Liver (tissue), 3 donors: ENCODE measurements around the gene NISCH.
A peak's percentile ranks its signal among the peaks of the same experiment; 100 is the strongest.

Source experiments
- ATF3 ChIP-seq: IDR thresholded peaks from 2 replicates; pipeline ENCODE4 v1.6.1; 2016; ENCODE audit warnings: antibody characterized with exemption
- CTCF ChIP-seq: fragments of 150-350 bp; IDR thresholded peaks from 2 replicates; pipeline ENCODE4 v1.5.1; 2017; ENCODE audit warnings: improper control_type of control experiment, low read depth, low read length; ENCODE audit not compliant: missing input control
- EGR1 ChIP-seq, 2 donors: IDR thresholded peaks; 2 replicates each; pipeline ENCODE4 v1.6.1; 2016 to 2018; ENCODE audit warnings: antibody characterized with exemption in 2 of 2, low read depth in 2 of 2
- FOXA1 ChIP-seq: IDR thresholded peaks from 2 replicates; pipeline ENCODE4 v1.6.1; 2016; ENCODE audit warnings: antibody characterized with exemption
- JUND ChIP-seq, 2 donors: IDR thresholded peaks; 2 replicates each; pipeline ENCODE4 v1.6.1; 2016; ENCODE audit warnings: antibody characterized with exemption in 2 of 2
- NR2F2 ChIP-seq: IDR thresholded peaks from 2 replicates; pipeline ENCODE4 v1.6.1; 2016; ENCODE audit warnings: antibody characterized with exemption
- RAD21 ChIP-seq, 2 donors: IDR thresholded peaks; 2 replicates each; pipeline ENCODE4 v1.6.1; 2016; ENCODE audit warnings: antibody characterized with exemption in 2 of 2, mild to moderate bottlenecking in 2 of 2
- REST ChIP-seq: IDR thresholded peaks from 2 replicates; pipeline ENCODE4 v1.6.1; 2016; ENCODE audit warnings: antibody characterized with exemption, mild to moderate bottlenecking
- RXRA ChIP-seq, 2 donors: IDR thresholded peaks; 2 replicates each; pipeline ENCODE4 v1.6.1; 2017 to 2018; ENCODE audit warnings: antibody characterized with exemption in 2 of 2, mild to moderate bottlenecking in 1 of 2
- SP1 ChIP-seq: IDR thresholded peaks from 2 replicates; pipeline ENCODE4 v1.6.1; 2018; ENCODE audit warnings: antibody characterized with exemption, mild to moderate bottlenecking
- TAF1 ChIP-seq: conservative IDR thresholded peaks from 2 replicates; pipeline ENCODE4 v1.6.1; 2016; ENCODE audit warnings: antibody characterized with exemption, mild to moderate bottlenecking
- YY1 ChIP-seq: IDR thresholded peaks from 2 replicates; pipeline ENCODE4 v1.6.1; 2016; ENCODE audit warnings: antibody characterized with exemption, mild to moderate bottlenecking
- ZBTB33 ChIP-seq: IDR thresholded peaks from 2 replicates; pipeline ENCODE4 v1.6.1; 2016; ENCODE audit warnings: antibody characterized with exemption
- TF ChIP-seq, protein P1 (sequence below): IDR thresholded peaks from 2 replicates; pipeline ENCODE4 v1.6.1; 2016; ENCODE audit warnings: antibody characterized with exemption
- donor health status: healthy.
- donor health status: healthy.

DNA sequence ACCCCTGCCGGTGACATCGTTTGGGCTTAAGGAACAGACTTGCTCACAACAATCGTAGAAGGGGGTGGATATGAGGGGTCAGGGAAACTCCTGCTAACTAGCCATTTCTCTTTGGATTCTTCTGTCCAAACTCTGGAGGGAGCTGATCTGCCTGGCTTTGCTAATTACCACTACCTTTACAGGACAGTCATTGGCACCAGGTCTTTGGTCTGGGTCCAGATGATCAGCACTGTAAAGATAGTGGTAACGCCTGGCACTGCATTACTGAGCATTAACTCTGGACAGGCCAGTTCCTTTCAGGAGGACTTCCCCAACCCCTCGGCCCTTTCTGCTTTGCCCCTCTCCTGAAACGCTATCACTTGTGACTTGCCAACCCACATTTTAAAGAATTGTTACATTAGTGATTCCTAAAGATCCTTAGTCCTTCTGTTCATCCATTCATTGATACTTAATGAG lies 81.8 kb downstream of the NISCH start:
- TF ChIP-seq CTCF (peak; percentile 10), RXRA (IDR thresholded peaks at IDR 0.05) (peak in 1 of 2 donors; percentile 18), REST (no peak), SP1 (peak; percentile 14), JUND (IDR thresholded peaks at IDR 0.05) (no peak), RAD21 (IDR thresholded peaks at IDR 0.05) (peak; percentile 33 to 37), FOXA1 (no peak), NR2F2 (no peak), YY1 (no peak), EGR1 (IDR thresholded peaks at IDR 0.05; ENCODE audit: low read depth in 2 of 2) (no peak), ATF3 (no peak), ZBTB33 (no peak), TAF1 (no peak)
- TF ChIP-seq, protein P1, sequence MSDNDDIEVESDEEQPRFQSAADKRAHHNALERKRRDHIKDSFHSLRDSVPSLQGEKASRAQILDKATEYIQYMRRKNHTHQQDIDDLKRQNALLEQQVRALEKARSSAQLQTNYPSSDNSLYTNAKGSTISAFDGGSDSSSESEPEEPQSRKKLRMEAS, result no peak
